HG02623 (cell line): ENCODE data around the gene PRPF6.

Source experiments
- ATAC-seq: cut with Tn5 transposase; IDR thresholded peaks from one replicate; pipeline ENCODE4 v1.9.1; 2021; ENCODE audit warnings: moderate library complexity; ENCODE audit not compliant: unreplicated experiment

Gene PRPF6

DNA sequence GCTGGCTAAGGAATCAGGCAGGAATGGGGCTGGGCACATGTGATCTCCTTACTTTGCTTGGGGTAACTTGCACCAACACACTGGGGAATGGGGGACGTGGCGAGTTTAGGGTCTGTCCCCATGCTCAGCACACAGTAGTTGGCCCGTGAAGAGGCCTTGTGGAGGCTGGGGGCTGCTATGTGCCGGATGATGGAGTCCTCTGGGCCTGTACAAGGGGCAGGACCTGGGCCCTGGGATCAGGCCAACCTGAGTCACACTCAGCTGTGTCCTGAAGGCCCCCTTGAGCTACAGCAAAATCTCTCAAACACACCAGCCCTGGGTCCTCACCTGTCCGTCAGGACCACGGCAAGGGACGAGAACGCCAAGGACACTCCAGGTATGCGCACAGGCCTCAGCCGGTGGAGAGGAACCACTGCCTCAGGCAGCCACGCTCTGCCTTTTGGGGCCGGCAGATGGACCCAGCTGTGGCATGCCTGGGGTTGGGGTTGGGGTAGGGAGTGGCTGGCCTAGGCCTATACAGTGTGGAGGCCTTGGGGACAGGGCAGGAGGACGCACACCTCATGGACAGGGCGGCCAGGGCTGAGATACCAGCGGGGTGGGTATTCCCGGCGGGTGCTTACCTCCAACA, 35.8 kb upstream of the PRPF6 start:
- ATAC-seq, result no peak

GRCh38 chr20:63945921-63946920, 34.7 kb upstream of the PRPF6 start:
- ATAC-seq, result no peak

- no peak for ATAC-seq
Measured at GRCh38 chr20:63946986-63947637, 33.8 kb upstream of the PRPF6 start.

- no peak for ATAC-seq
Measured at GRCh38 chr20:63947638-63948456, 33.1 kb upstream of the PRPF6 start.

DNA sequence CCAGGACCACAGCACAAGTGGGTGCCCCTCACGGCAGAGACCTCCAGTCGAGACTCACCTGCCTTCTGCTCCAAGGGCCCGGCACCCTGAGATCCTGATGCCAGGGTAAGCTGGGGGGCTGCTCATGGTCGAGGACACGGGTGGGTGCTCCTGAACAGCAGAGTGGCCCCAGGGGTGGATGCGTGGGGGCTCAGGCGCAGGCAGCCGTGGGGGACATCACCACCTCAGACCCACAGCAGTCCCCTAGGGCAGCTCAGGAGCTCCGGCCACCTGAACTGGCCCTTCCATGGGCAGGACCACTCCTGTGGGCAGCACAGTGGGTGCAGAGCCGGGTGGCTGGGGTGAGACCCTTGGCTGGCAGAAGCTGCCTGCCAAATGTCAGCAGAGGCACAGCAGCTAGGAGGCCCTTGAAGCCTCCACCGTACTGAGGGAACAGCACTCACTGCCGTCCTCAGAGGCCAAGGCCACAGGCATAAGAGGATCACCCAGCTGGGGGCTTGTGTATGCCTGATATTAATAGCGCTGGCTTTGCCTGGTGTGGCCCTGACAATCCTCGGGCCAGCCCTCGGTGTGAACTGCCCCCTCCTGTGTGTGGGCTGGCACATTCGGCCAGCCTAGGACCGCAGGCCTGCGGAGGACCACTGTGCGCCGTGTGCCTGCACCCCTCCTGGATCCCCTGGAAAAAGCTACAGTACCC, 30.1 kb upstream of the PRPF6 start:
- ATAC-seq, result no peak

DNA sequence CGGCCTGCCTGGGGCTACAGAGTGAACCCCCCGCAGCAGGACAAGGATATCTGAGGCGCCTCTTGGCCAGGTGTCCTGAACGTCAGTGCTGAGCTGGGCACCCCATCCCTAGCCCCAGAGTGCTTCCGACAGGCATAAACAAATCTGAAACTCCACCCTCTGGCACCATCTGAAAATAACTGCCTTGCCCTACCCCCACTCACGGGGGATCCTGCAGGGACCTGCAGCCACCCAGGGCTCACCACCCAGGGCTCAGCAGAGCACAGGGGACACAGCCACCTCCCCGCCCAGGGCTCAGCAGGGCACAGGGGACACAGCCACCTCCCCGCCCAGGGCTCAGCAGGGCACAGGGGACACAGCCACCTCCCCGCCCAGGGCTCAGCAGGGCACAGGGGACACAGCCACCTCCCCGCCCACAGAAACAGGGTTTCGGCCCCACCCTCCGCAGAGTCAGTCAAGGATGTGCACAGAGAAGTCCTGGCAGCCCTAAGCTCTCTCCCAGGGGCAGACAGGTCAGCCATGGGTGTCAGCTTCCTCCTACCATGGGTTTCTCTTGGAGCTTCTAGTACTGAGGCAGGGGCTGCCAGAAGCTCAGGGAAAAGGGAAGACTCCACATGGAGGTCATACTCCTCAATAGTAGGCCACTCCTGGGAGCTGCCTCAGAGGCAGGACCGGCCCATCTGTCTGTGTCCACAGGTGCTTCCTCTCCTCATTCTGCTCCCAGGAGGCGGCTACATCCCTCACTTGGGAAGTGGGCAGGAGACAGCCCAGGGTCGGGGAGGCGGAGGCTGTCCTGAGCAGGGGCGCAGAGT, 29.3 kb upstream of the PRPF6 start:
- ATAC-seq, result no peak

- no peak for ATAC-seq
Measured at GRCh38 chr20:63952210-63952535, 28.8 kb upstream of the PRPF6 start.

DNA sequence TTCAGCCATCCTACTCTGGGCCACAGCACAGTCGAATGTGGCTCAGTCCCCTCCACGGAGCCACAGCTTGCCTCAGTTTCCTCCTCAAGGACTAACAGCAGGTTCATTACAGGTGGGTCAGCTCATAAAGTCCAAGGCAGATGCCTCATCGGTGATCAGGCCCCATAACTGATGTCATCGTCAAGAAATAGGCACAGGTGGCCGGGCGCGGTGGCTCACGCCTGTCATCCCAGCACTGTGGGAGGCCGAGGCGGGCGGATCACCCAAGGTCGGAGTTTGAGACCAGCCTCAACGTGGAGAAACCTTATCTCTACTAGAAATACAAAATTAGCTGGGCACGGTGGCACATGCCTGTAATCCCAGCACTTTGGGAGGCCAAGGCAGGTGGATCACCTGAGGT, 28.2 kb upstream of the PRPF6 start:
- ATAC-seq, result no peak

DNA sequence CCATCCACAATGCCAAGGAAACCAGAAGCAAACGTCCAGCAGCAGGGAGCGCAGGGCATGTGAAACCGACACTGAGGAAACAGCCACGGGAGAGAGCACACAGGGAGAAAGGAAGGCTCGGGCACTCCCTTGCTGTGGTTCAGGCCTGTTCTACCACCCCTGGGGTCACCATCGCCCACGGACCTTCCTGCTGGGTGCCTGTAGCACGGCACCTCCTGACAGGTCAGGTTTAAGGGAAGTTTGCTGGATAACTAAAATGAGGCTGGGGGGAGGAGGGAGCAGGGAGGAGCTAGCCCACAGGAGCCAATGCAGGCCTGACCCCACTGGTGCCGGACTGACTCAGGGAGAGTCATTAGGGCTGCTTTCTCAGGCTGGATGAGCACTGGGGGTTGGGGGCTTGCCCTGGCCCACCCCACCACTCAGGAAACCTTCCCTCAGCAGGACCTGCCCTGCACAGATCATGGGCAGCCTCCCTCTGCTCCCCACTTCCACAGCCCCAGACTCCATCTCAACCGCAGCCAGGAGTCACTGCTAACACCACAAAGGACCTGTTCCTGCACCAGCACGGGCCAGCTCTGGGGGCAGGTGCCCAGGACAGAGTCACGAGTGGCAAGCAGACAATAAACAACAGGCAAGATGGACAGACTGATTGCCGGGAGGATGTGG, 27.0 kb upstream of the PRPF6 start:
- no peak for ATAC-seq

GRCh38 chr20:63955281-63955826, 25.6 kb upstream of the PRPF6 start:
- ATAC-seq, result peak; percentile 12

- ATAC-seq, result peak; percentile 69
Measured at GRCh38 chr20:63955827-63956663, 24.9 kb upstream of the PRPF6 start, which contains the start of gene UCKL1. Gene UCKL1, minus strand, starts transcription at chr20:63956416. Its CDS starts 44 bp downstream, at chr20:63956372.

- no peak for ATAC-seq
Measured at GRCh38 chr20:63956664-63957003, 24.3 kb upstream of the PRPF6 start.

DNA sequence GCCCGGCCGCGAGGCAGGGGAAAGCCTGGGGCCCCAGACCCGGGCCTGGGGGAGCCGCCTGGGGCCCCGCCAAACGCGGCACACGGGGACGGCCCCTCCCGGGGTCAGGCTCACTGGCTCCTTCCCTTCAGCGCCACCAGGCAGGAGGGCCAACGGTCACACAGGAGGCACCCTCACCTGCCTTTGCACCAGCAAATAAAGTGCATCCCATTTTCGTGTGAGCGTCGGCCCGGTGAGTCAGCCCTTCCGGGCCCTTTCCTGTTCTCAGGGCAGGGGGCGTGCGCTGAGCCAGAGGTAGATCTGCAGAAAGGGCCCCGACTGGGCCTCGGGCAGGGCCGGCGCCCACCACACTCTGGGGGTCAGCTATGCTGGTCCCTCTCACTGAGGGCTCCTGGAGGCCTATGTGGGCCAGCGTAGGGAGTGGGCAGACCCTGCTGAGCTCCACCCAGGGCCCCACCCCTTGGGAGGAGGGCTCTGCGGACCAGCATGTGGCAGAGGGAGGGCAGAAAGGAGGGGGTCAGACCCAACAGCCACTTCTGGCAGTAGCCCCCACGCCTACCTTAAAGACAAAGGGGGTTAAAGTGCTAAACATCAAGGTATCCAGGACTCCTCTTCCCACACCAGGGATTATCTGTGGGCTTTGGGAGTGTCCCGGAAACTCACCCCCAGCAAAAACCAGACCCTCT, 23.8 kb upstream of the PRPF6 start:
- no peak for ATAC-seq

GRCh38 chr20:63957690-63958441, 23.1 kb upstream of the PRPF6 start:
- ATAC-seq, result no peak

DNA sequence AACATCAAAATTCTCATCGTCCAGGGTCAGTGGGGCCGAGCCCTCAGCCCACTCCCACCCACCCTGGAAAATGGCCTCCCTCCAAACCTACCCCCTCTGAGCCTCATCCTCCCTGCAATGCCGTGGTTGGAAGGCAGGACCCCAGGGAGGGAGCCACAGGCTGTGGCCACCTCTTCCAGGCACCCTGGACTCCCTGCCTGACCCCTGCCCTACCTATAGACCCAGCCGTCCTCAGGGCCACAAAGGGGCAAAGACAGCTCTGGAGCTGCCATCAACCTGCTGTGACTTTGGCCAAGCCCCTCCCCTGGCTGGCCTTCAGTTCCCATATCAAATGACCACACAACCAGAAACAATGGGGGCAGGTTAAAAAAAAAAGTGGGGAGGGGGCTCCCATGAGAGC, 22.5 kb upstream of the PRPF6 start:
- ATAC-seq, result no peak

DNA sequence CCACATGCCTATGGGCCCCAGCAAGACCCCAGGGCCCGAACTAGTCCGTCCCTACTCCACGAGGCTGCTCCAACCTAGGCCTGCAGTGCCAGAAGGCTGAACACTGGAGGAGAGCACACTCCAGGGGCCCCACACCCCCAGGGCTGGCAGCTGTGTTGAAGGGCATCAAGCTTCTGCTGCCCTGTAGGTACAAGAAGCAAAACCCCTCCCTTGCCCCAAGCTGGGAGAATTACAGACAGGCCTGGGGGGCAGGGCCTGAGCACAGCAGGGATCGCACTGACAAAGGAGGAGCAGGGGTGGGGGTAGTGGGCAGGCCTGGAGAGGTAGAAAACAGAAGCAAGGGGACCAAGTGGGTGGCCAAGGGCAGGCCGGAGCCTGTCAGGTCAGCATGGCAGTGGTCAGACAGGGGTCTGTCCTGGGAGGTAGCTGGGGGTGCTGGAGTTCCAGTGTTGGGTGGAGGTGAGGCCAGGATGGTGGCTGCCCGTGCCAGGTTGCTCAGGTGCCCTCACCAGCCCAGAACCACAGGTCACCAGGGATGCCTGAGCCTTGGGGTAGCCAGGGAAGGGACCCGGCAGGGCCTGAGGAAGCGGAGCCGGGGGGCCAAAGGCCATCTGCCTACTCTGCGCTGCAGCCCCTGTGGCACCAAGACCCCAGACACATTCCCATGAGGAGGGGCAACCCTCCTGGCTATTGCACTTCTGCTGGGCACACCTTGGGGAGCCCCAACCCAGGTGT, 21.8 kb upstream of the PRPF6 start:
- no peak for ATAC-seq
